GM19467 (cell line): ENCODE data around the gene HES1.

Source experiments
- ATAC-seq: cut with Tn5 transposase; IDR thresholded peaks from one replicate; pipeline ENCODE4 v1.9.1; 2021; ENCODE audit warnings: mild to moderate bottlenecking, moderate library complexity; ENCODE audit not compliant: unreplicated experiment

The HES1 gene

DNA sequence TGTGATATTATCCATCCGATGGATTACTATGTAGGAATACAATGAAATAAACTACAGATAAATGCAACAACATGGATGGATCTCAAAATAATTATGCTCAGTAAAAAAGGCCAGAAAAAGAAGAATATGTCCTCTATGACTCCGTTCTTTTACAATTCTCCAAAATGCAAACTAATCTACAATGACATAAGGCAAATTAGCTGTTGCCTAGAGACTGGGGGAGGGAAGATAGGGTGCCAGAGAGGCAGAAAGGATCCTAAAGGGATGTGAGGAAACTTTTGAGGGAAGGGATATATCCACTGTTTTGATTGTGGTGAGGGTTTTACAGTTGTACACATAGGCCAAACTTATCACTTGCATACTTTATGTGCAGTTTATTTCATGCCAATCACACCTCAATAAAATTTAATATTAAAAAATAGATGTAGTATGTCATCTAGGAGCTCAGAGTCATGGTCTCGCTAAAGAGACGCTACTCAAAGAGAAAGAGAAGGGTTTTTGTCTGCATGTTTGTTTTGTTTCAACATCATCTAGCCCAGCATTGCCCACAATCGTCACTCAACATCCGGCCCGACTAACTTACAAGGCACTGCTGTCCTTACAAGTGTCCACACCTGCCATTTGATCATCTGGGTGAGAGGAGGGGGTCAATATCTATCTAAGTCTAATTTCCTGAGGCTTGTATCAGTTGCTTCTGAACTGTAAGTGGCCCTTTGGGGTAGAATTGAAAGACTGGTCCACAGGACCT is 29.5 kb downstream of the HES1 start:
- ATAC-seq, result no peak

DNA sequence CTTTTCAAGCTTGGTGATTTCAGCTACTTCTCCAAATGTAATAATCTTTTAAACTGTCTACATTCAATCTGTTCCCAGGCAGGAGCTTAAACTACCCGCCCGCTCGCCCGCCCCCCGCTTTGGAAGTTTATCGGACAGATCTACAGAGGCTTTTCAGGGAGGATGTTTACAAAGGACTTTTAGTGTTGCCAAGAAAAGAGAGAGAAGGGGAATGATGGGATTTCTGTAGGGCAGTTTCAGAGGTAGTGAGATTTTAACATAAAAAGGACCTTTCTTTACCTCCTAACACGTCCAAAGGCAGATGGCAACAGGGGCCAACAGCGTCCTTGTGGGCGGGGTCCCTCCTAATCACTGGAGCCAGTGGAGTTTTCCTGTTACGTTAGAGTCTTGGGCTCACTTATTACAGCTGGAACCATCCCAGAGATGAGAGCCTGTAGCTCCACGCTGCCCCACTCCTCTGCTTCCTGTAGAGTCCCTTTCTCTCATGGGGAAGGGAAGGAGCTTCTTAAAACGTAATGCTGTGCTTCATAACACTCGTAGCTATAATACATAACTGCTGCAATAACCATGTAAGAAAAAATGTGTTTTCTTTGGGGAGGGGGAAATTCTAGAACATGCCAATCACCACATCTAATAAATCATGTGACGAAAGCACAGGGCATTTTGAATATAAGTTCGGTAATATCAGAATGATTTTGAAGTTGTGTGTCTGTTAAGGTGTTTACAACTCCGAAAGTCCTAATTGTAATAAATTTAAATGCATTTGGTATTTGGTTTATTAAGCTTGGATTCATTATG is 30.9 kb downstream of the HES1 start:
- ATAC-seq, result no peak

DNA sequence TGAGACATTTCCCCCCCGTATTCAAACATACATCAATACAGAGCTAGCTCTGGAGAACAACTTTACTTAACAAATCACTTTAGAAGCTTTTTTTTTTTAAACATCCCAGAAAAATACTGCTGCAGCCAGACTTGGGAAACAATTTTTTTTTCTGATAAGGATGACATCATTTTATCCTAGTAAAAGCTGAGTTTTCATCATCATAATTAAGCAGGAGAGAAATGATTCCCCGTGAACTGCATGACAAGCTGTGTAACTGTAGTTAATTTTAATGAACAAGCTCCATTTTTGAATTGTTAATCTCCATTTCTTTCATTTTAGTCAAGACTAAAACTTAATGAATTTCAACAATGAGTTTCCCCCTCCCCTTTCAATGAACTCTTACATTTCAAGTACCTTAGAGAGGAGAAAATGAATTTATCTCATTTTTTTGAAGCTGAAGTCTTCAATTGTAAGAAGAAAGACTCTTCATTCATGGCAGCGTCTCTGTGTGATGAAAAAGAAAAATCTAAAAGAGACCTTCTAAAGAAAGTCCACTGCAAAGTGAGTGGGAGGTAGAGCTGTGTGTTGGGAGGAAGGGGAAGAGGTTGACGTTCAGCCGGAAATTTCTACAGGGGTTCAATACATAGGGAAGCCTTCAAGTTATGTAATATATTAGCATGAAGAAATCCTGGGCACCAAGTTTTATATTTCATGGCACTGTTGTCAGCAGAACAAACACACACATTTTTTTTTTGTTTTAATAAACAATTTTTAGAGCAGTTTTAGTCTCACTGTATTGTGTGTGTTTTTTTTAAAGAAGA is 31.7 kb downstream of the HES1 start:
- ATAC-seq, result no peak

DNA sequence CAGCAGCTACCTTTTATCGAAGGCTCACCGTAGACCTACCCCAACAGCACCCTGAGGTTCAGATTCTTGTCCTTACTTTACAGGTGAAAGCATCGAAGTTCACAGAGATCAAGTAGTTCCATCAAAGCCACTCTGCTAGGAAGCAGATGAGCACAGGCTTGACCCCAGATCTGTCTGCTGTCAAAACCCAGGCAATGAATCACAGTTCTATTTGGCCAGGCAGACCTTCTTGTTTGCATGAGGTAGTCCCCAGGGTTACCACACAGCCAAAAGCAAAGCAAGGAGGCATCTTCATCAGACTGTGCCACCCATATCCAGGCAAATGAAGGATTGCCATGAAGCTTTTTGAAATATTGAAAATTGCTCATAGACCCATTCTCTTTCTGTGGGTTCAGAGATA is 33.0 kb downstream of the HES1 start:
- no peak for ATAC-seq

DNA sequence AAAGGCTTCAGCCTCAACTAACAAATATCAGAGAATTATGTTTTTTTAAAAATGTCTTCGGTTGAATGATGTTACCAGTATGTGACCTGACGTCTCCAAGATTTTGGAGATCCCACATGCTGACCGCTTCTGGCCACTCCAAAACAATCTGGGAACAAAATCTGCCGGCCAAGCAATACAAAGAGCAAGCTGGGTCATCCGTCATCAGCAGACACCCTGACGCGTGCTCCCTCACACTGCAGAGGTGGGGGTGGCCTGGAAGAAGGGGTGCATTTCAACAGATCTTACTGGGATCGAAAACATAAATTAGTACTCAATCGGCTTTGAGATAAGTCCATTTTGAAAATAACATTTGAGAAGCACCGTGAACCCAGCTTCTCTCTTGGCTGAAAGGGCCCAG is 33.6 kb downstream of the HES1 start:
- no peak for ATAC-seq

DNA sequence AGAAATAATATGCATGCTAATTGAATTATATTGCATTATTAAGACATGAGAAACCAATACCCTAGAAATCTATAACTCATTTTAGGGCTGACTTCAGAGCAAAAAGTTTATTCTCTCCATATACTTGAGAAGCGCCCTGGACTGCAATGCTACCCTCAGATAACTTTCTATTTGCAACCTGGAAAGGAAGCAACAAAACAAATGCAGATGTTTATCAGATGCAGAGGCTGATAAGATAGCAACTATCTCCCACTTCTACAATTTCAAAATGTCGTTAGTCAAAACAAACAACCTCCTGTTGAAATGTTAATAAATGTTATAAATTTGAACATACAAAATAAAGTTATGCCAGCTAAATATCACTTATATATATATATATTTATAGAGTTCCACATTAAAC is 34.8 kb downstream of the HES1 start:
- no peak for ATAC-seq

DNA sequence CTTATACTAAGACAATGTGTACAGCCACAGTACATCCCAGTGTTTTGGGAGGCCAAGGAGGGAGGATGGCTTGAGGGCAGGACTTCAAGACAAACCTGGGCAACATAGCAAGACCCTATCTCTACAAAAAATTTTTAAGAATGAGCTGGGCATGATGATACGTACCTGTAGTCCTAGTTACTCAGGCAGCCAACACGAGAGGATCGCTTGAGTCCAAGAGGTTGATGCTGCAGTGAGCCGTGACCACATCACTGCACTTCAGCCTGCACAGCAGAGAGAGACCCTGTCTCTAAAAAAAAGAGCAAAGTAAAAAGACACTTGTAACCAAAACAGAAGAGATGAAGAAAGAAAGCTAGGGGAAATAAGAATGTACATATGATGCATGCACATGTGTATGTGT is 38.5 kb downstream of the HES1 start:
- no peak for ATAC-seq

DNA sequence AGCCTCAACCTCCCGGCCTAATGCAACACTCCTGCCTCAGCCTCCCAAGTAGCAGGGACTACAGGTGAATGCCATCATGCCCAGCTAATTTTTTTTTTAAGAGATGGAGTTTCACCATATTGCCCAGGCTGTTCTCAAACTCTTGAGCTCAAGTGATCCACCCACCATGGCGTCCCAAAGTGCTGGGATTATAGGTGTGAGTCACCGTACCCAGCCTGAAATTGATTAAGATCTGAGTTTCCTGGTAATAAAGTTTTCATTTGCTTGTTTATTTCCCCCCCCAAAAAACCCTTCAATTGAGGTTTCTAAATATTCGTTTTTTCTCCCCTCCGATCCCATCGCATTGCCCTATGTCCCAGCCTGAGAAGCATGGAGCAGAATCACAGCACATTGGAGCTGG is 39.0 kb downstream of the HES1 start:
- no peak for ATAC-seq

DNA sequence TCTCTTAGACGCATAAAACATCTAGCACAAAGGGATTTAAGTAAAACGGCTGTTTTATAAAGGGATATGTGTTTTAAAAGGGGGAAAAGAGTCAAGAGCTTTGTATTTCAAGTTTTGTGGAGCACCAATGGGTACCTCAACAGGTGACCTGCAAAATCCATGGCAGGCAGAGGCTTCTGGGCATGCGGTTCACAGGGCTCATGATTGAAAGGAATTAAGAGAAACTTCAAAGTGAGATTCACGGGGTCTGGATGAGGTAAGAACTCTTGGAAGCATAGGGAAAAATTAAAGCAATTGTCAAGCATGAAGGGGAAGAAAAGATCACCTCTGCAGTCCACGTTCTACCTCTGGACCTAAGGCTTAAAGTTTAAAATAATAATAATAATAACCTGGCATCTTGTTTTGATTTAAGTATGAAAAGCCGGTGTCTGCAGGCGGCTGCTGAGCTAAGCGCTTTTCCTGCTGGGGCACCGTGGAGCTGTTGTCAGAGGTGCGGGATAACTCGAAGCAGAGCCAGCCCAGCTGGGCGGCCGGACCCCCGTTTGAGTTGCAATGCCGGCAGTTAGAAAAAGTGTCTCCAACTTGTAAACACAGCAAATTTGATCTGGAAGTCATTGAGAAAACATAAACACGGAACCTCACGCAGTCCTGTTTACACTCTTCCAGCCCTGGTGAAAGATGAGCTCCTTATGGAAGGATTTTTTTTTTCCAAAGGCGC is 40.5 kb downstream of the HES1 start:
- ATAC-seq, result no peak

DNA sequence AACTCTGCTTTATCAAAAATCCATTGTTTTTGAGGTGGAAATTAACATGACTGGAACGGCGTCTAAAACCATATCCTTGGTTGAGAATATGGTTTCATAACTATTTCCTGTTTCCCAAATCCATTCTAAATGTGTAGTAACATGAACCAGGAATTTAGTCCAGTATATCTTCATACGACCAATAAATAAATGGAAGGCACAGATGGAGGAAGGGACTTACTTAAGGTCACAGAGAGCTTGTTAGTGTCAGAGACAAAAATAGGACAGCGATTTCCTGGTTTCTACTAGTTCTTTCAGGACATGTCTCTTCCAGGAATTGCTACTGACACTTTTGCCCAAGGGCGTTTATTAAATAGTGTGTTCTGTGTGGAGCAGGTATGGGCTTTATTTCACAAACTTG is 41.2 kb downstream of the HES1 start:
- ATAC-seq, result no peak

DNA sequence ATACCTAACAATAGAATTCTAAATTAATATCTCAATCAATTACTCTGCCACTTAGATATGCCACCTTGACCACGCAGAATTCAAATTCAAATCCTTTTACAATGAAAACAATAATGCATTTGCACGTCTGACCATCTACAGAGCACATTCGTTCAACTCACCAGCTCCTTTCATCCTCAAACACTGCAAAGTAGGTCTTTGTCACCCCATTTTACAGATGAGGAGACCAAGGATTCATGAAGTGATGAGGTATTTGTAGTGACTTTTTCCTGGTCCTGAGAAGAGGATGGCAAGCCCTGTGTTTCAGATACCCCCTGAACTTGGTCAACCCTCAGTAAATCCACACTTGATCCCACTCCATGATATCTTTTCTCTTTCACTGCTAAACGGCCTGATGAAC is 42.2 kb downstream of the HES1 start:
- no peak for ATAC-seq

DNA sequence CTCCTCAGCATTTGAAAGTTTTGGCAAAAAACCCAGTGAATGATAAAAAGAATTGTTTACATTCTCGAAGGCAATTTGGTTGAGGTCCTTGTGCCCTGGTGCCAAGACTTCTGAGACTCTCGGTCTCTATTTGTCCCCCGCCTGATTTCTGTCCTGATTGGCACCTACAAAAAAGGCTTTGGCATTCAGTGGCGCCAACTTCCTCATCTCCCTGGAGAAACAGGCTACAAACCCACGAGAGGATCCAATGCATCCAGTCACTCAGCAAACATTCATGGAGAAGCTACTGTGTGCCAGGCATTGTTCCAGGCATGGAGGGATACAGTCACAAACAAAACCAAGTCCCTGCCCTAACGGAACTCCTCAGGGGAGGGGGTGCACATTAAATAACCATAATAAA is 42.7 kb downstream of the HES1 start:
- ATAC-seq, result no peak

DNA sequence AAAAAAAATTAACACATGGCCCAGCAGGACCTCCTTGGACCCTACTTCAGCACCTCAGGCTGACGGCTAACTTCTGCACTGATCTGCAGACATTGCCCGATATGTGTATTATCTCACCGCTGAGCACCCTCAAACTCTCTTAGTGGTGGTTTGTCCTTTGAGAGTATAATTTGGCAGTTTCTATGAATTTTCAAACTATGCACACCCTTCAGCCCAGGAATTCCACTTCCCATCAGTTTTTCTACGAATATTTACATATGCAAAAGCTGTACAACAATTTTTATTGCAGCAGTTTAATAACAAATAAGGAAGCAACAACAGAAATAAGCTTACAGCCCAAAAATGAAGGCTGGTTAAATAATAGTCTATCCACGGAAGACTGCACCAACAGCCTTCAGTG is 44.6 kb downstream of the HES1 start:
- ATAC-seq, result no peak

DNA sequence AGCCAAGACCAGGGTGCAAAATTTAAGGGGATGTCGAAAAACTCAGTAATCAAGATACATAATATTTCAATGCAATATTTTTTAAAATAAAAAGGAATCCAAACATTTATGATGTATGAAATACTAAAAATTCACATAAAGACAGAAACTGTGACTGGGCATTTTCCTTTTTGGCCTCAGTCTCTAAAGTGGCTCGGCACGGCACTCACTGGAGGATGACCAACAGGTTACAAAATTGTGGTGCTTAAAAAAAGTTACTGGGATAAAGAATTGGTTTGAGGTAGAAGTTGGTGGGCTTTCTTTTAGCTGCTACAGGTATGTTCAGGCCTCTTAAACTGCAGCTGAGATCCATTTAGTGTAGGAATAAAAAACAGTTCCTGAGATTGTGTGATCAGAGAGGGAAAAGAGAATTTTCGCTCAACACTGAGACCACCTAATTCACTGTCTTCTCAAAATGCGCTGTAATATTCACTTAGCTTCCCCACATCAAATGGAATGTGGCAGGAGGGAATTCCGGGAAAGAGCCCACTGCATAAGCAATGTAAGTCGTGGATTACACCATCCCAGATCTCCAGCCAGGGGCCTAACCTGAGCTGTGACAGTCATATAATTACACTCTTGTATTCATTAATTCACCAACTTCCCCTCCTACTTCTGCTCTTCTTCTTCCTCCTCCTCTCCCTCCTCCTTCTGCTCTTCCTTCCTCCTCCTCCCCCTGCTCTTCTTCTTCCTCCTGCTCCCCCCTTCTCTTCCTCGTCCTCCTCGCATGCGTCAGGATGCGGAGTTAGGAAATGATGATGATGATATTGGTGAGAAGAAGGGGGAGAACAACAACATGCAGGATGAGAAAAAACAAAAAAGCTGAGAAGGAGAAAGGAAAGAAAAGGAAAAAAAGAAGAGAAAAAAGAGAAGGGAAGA is 45.9 kb downstream of the HES1 start:
- no peak for ATAC-seq

DNA sequence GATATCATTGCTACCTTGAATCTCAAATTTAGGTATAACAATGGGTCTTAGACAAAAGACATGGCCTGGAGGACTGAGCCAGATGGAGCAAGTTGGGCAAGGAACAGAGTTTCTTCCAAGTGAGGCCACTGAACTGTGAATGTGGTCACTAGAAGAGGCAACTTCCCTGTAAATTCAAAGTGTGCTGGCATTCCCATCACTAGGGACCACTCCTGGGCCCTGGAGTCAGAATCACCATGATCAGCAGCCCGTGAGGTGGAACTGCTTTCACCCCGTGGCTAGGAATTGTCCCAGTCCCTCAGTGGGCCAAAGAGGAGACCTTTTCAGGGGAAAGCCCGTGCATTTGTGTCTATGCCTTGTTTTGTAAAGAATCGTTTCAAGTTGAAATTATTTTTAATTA is 47.3 kb downstream of the HES1 start:
- ATAC-seq, result no peak

DNA sequence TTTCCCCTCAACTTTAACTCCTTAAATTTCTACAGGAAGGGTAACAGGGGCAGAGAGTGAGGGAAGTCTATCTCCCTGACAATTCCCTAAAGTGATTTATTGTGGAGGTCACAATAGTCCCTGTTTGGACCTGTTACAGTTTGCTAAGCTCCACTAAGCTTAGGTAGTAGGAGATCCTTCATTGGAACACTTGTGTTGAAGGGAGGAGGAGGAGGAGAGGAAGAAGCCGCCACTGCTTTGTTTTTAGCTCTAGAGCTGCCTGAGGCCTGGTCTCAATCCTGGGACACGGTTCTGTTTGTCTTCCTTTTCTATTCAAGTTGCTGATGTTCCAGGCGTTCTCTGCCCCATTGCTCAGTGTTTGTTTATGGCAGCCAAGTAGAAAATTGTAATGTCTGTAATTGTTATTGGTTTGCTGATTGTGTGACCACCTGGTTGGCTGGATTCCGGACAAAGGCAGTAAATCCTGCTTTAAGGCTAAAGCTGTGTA is 48.4 kb downstream of the HES1 start:
- no peak for ATAC-seq

DNA sequence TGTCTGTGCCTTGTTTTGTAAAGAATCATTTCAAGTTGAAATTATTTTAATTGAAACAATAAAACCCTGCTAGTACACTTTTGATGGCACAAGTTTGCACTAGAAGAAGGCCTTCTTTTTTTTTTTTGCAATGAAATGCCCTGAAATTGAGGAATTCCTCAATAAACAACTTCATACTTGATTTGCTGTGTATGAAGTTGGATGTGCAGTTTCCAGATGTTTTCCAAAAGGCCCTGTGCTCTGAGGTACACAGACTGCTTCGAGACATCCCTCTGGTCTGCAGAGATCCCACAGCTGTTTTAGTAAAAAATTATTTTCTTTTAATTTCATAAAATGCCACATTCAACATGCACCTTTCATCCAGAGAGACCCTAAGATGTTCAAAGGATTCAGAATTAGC is 48.9 kb downstream of the HES1 start:
- ATAC-seq, result no peak

DNA sequence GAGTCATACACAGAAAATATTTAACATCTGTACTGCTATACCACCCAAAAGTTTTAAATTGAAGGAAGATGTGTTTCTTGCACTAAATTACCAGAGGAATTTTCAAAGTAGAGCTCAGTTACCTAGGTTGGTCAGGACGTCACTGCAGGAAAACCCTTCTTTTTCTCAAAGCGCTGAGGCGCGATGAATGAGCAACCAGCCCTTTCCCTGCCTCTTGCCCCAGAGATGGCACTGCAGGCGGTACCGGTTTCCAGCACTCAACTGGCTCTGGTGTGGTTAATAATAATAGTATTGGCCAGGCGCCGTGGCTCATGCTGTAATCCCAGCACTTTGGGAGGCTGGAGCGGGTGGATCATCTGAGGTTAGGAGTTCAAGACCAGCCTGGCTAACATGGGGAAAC is 49.3 kb downstream of the HES1 start:
- ATAC-seq, result no peak

DNA sequence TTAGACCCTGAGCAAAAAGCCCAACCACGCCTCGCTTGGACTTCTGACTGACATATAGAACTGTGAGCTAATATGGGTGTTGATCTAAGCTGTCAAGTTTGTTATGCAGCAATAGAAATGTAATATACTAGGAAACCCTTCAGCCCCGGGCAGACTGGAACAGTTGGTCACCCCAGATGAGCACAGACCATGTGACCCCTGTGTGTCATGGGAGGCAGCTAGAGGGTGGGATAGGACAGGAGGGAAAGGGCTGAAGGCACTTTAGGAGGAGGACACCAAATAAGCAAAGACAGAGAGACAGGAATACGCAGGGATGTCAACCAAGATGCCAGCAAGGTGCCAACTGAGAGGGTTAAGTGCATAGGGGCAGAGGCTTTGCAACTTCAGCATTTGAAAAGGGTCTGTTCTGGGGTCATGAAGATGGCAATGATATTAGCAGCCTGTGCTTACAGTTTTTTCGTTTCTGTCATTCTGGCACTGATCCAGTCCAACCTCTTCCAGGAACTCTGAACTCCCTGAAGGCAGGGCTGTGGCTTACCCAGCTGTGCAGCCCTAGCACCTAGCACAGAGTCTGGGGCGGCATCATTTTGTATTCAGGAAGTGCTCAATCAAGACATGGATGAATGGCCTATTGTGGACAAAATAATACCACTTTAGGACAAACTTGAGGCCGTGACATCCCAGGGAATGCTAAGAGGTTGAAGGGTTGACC is 51.4 kb downstream of the HES1 start:
- no peak for ATAC-seq
